A673 (cell line): ENCODE data around the gene MLPH. TPM values are rescaled to one million over a fixed set of nuclear protein-coding genes. Genes with fewer than 3 reads are reported as not detected.

Experiments
- BruUV-seq: library from RNA; stranded (reverse); fragments of 400-500 nt; replicated peaks from 2 replicates; lab custom pipeline; 2021; lab: Mats Ljungman, UMichigan
- CTCF ChIA-PET: fragments of 300-600 bp; sonication (Branson Sonifier 250); formaldehyde crosslinking; loops from one replicate; lab custom pipeline; 2022; ENCODE audit warnings: antibody characterized with exemption; lab: Charles Lee
- POLR2A ChIA-PET: fragments of 300-600 bp; sonication (Branson Sonifier 250); formaldehyde crosslinking; loops from one replicate; lab custom pipeline; 2022; ENCODE audit warnings: antibody characterized with exemption; ENCODE audit not compliant: low non-redundant PET; lab: Charles Lee
- DNase-seq: peaks from one replicate; pipeline ENCODE4 v3.0.0-alpha.2; 2015; ENCODE audit warnings: low spot score
- H3K27ac ChIP-seq: fragments of 200-600 bp; sonication (generic); 2 replicates; pipeline ENCODE4 v1.5.1; 2016; ENCODE audit warnings: mixed run types, low read depth, mild to moderate bottlenecking, mixed read lengths, antibody characterized with exemption, low read length; ENCODE audit not compliant: poor library complexity, severe bottlenecking
- H3K27me3 ChIP-seq: fragments of 200-600 bp; sonication (generic); replicated peaks from 2 replicates; pipeline ENCODE4 v1.6.1; 2017; ENCODE audit warnings: mixed run types, low read depth, mild to moderate bottlenecking, mixed read lengths, antibody characterized with exemption, low read length; ENCODE audit not compliant: insufficient read depth, poor library complexity
- H3K36me3 ChIP-seq: fragments of 200-600 bp; sonication (generic); 2 replicates; pipeline ENCODE4 v1.6.1; 2016; ENCODE audit warnings: mixed run types, mild to moderate bottlenecking, mixed read lengths, antibody characterized with exemption, low read length; ENCODE audit not compliant: insufficient read depth, poor library complexity, severe bottlenecking
- H3K4me1 ChIP-seq: fragments of 200-600 bp; sonication (generic); 2 replicates; pipeline ENCODE4 v1.6.1; 2017; ENCODE audit warnings: mixed run types, mild to moderate bottlenecking, mixed read lengths, antibody characterized with exemption, low read length; ENCODE audit not compliant: insufficient read depth, poor library complexity, severe bottlenecking
- H3K4me3 ChIP-seq: fragments of 200-600 bp; sonication (generic); 2 replicates; pipeline ENCODE4 v1.5.1; 2016; ENCODE audit warnings: low read depth, mixed run types, mild to moderate bottlenecking, mixed read lengths, low read length; ENCODE audit not compliant: poor library complexity, severe bottlenecking
- H3K9me3 ChIP-seq: fragments of 200-600 bp; sonication (generic); 2 replicates; pipeline ENCODE4 v1.6.1; 2016; ENCODE audit warnings: mixed run types, low read depth, mild to moderate bottlenecking, mixed read lengths, antibody characterized with exemption, low read length; ENCODE audit not compliant: poor library complexity, severe bottlenecking
- EZH2 ChIP-seq: fragments of 200-600 bp; sonication (generic); IDR thresholded peaks from 2 replicates; pipeline ENCODE4 v1.6.1; 2017; ENCODE audit warnings: borderline replicate concordance, low read depth, mild to moderate bottlenecking, mixed read lengths, antibody characterized with exemption, low read length; ENCODE audit not compliant: poor library complexity, severe bottlenecking
- intact Hi-C: fragments of 100-400 bp; cut with micrococcal nuclease; formaldehyde crosslinking; loops from one replicate; pipeline ENCODE4 v1.10.0; 2022; ENCODE audit not compliant: unreplicated experiment
- total RNA-seq: library from RNA; stranded (reverse); gene quantifications from 2 replicates; pipeline ENCODE4 v1.2.3, GENCODE V29; 2021
- TF ChIP-seq, protein P1 (sequence below): fragments of 300-800, 200-600 bp; sonication (generic); conservative IDR thresholded peaks from 2 replicates; pipeline ENCODE4 v1.5.1; 2017; ENCODE audit warnings: low read depth, mild to moderate bottlenecking, antibody characterized with exemption, low read length, moderate library complexity, mixed read lengths

Gene MLPH
- total RNA-seq, 1 experiment from 2014 or later: not detected

DNA sequence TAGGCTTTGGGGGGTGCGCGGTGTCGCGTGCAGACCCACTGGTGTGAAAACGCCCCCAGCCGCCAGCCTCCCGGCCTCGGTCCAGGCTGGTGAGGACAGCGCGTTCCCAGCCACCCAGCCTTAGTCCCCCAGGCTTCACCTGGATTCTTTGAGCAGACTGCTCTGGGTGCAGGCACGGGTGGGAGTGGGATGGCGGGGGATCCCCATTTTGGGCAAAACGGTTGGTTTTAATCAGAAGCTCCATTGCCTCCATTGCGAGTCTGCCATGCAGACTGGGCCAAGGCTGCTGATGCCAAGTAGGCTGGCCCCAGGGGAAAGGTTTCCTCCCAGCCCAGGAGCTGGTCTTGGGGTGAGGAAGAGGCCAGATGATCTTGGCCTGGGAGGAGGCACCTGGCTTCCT, 445 bp downstream of the MLPH start:
- Histone ChIP-seq H3K27me3 (peaks cover 58% of the 10 kb centered on the region), H3K27ac (no peak overlapping the region), H3K4me3 (no peak overlapping the region), H3K4me1 (no peaks in the 10 kb centered on the region), H3K36me3 (no peaks in the 10 kb centered on the region), H3K9me3 (peaks cover 11% of the 10 kb centered on the region)
- BruUV-seq: no TSS peak
- TF ChIP-seq EZH2: no peak
- TF ChIP-seq, protein P1, sequence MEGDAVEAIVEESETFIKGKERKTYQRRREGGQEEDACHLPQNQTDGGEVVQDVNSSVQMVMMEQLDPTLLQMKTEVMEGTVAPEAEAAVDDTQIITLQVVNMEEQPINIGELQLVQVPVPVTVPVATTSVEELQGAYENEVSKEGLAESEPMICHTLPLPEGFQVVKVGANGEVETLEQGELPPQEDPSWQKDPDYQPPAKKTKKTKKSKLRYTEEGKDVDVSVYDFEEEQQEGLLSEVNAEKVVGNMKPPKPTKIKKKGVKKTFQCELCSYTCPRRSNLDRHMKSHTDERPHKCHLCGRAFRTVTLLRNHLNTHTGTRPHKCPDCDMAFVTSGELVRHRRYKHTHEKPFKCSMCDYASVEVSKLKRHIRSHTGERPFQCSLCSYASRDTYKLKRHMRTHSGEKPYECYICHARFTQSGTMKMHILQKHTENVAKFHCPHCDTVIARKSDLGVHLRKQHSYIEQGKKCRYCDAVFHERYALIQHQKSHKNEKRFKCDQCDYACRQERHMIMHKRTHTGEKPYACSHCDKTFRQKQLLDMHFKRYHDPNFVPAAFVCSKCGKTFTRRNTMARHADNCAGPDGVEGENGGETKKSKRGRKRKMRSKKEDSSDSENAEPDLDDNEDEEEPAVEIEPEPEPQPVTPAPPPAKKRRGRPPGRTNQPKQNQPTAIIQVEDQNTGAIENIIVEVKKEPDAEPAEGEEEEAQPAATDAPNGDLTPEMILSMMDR: no peak
- intact Hi-C loops: no loop called here
- DNase-seq: no peak
- ChIA-PET POLR2A (no interaction called here), CTCF (no interaction called here)

DNA sequence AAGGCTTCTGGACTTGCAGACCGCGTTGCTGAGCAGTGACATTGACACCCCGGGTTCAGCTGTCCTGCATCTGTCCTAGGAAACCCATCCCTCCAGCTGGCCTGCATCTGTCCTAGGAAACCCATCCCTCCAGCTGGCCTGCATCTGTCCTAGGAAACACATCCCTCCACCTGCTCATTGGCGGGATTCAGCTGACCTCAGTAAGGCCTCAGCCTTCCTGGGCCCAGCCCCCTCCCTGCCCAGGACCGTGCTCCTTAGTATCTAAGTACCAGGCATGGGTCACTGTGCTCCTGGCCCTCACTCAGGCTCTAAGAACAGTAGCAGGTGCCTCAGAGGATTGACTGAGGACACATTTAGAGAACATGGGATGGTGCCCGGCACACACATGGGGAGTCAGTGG, 1.2 kb downstream of the MLPH start:
- no peak for DNase-seq
- ChIA-PET CTCF (no interaction called here), POLR2A (no interaction called here)
- TF ChIP-seq EZH2: no peak
- TF ChIP-seq, protein P1: no peak
- H3K4me1 ChIP-seq: no peaks in the 10 kb centered on the region
- peaks cover 11% of the 10 kb centered on the region for H3K9me3 ChIP-seq
- no peaks in the 10 kb centered on the region for H3K36me3 ChIP-seq
- H3K27ac ChIP-seq: no peak overlapping the region
- intact Hi-C loops: no loop called here
- no TSS peak for BruUV-seq
- no peak overlapping the region for H3K4me3 ChIP-seq
- peaks cover 58% of the 10 kb centered on the region for H3K27me3 ChIP-seq

DNA sequence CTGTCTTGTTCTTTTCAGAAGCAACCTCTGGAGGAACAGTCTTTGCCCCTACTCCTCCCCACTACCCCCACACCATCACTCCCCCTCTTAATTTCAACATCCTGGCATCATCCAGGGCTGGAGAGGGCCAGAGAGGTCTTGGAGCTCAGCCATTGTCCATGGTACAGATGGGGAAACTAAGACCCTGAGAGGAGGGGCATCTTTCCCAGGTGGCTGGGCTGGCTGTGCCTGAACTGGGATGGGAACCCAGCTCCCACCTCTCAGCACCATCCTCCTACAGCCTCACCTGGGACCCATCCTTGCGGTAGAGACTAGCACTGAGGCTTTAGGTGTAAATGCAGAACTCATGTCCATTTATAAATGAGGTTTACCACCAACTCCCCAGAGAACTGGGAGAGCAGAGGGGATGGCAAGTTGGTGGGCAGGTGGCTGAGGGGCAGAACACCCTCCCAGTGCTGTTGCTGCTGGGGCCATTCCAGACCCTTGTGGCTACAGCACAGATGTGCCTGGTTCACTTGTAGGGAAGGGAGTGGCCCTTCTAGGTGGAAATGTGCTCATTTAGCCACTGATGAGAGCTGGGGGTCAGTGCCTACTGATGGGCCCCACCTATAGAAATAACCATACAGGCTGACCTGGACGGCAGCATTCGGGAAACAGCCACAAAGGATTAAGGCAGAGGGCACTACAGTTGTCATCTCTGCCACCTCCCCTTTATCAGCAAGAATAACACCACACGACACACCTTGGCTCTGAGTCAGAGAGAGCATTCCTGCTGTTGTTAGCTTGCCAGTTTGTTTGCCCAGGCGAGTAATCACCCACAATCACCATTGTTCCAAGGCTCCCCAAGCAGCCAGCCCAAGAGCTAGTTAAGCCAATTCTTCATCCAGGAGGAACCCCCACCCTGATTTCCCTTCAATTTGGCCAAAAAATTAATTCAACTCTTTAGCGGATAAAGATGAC, 2.1 kb downstream of the MLPH start:
- Histone ChIP-seq H3K27ac (no peak overlapping the region), H3K4me1 (no peaks in the 10 kb centered on the region), H3K36me3 (no peaks in the 10 kb centered on the region), H3K9me3 (peaks cover 11% of the 10 kb centered on the region), H3K27me3 (peaks cover 58% of the 10 kb centered on the region), H3K4me3 (no peak overlapping the region)
- POLR2A ChIA-PET: no interaction called here
- TF ChIP-seq EZH2: no peak
- TF ChIP-seq, protein P1: no peak
- CTCF ChIA-PET: no interaction called here
- intact Hi-C loops: no loop called here
- no peak for DNase-seq
- no TSS peak for BruUV-seq
